Stomach (tissue), 9 donors: ENCODE measurements around the gene TBC1D5. TPM values are rescaled to one million over a fixed set of nuclear protein-coding genes. Genes with fewer than 3 reads are reported as not detected.

Source experiments
- DNase-seq, 2 donors: peaks; one replicate each; pipeline versions ENCODE4 v3.0.0 to v3.0.0-alpha.2; 2013 to 2019
- H3K27ac ChIP-seq, 5 donors: fragments of 200-600 bp in 4 of 5; sonication (generic) in 4 of 5; one replicate each; pipeline ENCODE4 v1.5.1; 2013 to 2019; ENCODE audit warnings: mild to moderate bottlenecking in 1 of 5, moderate library complexity in 1 of 5
- H3K27me3 ChIP-seq, 3 donors: fragments of 200-600 bp; sonication (generic); one replicate each; pipeline ENCODE4 v1.5.1; 2017 to 2019; ENCODE audit warnings: mixed run types in 1 of 3
- H3K36me3 ChIP-seq, 4 donors: fragments of 200-600 bp; sonication (generic); 1 replicate in 3 of 4; 2 replicates in 1 of 4; pipeline ENCODE4 v1.5.1; 2016 to 2019
- H3K4me1 ChIP-seq, 4 donors: fragments of 200-600 bp; sonication (generic); one replicate each; pipeline ENCODE4 v1.5.1; 2016 to 2019
- H3K4me3 ChIP-seq, 4 donors: fragments of 200-600 bp; sonication (generic) in 3 of 4; one replicate each; pipeline ENCODE4 v1.5.1; 2016 to 2019; ENCODE audit warnings: mild to moderate bottlenecking in 1 of 4
- H3K9me3 ChIP-seq, 4 donors: fragments of 200-600 bp; sonication (generic); one replicate each; pipeline ENCODE4 v1.5.1; 2016 to 2019
- CTCF ChIP-seq, 7 experiments: fragments of 450-650 bp in 4 of 7; fragments of 200-600 bp in 3 of 7; sonication (generic) in 3 of 7; IDR thresholded peaks; one replicate each; pipeline ENCODE4 v1.5.1; 2016 to 2019; ENCODE audit warnings: antibody characterized with exemption in 7 of 7, control low read depth in 2 of 7, mild to moderate bottlenecking in 1 of 7
- EP300 ChIP-seq: sonication (generic); formaldehyde crosslinking; IDR thresholded peaks from one replicate; pipeline ENCODE4 v1.6.1; 2017; ENCODE audit warnings: antibody characterized with exemption
- POLR2A ChIP-seq, 4 donors: fragments of 450-650 bp; IDR thresholded peaks; one replicate each; pipeline ENCODE4 v1.6.1; 2016; ENCODE audit warnings: antibody characterized with exemption in 4 of 4, control low read depth in 2 of 4, mild to moderate bottlenecking in 1 of 4, moderate library complexity in 1 of 4
- POLR2AphosphoS5 ChIP-seq, 3 donors: sonication (generic); formaldehyde crosslinking; IDR thresholded peaks; one replicate each; pipeline ENCODE4 v1.6.1; 2016; ENCODE audit warnings: antibody characterized with exemption in 3 of 3
- WGBS, 5 donors: extraction: QIAGEN DNeasy Blood & Tissue Kit in 3 of 5; methylation state at CpG; one replicate each; pipeline versions ENCODE4 v1.1.5 to v1.1.7; 2013 to 2018; 5-methylcytosine and 5-hydroxymethylcytosine counted together
- intact Hi-C: fragments of 100-400 bp; cut with DNase I; formaldehyde crosslinking; loops from one replicate; pipeline ENCODE4 v1.15.1; 2023; ENCODE audit warnings: low total_unique reads
- polyA plus RNA-seq, 3 donors: library from polyadenylated mRNA; stranded (reverse); fragments of 200-250 nt; gene quantifications; one replicate each; pipeline ENCODE4 v1.2.3, GENCODE V29; 2013
- total RNA-seq, 5 donors: library from RNA; depleted of rRNA; stranded (reverse); fragments of >200 nt; gene quantifications; one replicate each; pipeline versions ENCODE4 v1.1.0 to v1.2.3, GENCODE V29; 2014 to 2016
- donor health status: healthy with polysubstance abuse.
- donor health status: Bipolar disorder and iron deficiency.
- donor health status: healthy.

TBC1D5 gene
- total and polyA plus RNA-seq, 8 donors, result 4.7 to 75.1 (median 32.0) TPM

- intact Hi-C loops, result no loop called here
- TF ChIP-seq EP300, result no peak
Observed at GRCh38 chr3:17204049-17204650, 538.3 kb downstream of the TBC1D5 start.

GRCh38 chr3:17201538-17201937 is 540.9 kb downstream of the TBC1D5 start:
- no peak overlapping the region for H3K4me3 ChIP-seq
- intact Hi-C loops, result no loop called here
- no peaks in the 10 kb centered on the region for H3K27me3 ChIP-seq
- 93 to 100% (median 95%) methylated on average over 2 of the region's 2 CpGs for WGBS, 5 donors
- peaks cover 6 to 32% (median 20%) of the 10 kb centered on the region in 4 donors for H3K36me3 ChIP-seq
- H3K27ac ChIP-seq, result no peak overlapping the region
- DNase-seq, result no peak
- H3K9me3 ChIP-seq, result peaks cover 3 to 14% (median 11%) of the 10 kb centered on the region in 4 donors
- no peak for TF ChIP-seq CTCF (IDR thresholded peaks at IDR 0.05)
- H3K4me1 ChIP-seq, result no peaks in the 10 kb centered on the region

More at GRCh38 chr3:17204049-17204650, 538.3 kb downstream of the TBC1D5 start:
- Histone ChIP-seq H3K4me3 (no peak overlapping the region), H3K27me3 (no peaks in the 10 kb centered on the region), H3K36me3 (peaks cover 6 to 32% (median 22%) of the 10 kb centered on the region in 4 donors), H3K4me1 (no peaks in the 10 kb centered on the region), H3K9me3 (peaks cover 3 to 14% (median 11%) of the 10 kb centered on the region in 4 donors), H3K27ac (no peak overlapping the region)
- 66 to 92% (median 85%) methylated on average over 3 of the region's 3 CpGs for WGBS, 5 donors
- DNase-seq, result no peak

- H3K4me1 ChIP-seq, result peaks cover 4 to 20% (median 14%) of the 10 kb centered on the region in 4 donors
- TF ChIP-seq POLR2A (IDR thresholded peaks at IDR 0.05), result no peak
- no peak for TF ChIP-seq EP300
- no peak for TF ChIP-seq CTCF (IDR thresholded peaks at IDR 0.05)
- no peak for TF ChIP-seq POLR2AphosphoS5 (IDR thresholded peaks at IDR 0.05)
- no peaks in the 10 kb centered on the region for H3K27me3 ChIP-seq
- no peaks in the 10 kb centered on the region for H3K9me3 ChIP-seq
- WGBS, 5 donors, result 29 to 60% (median 48%) methylated on average over 5 of the region's 5 CpGs
- intact Hi-C loops, result no loop called here
- DNase-seq, result peak in 1 of 2 donors; percentile 45
- no peak overlapping the region for H3K27ac ChIP-seq
- H3K4me3 ChIP-seq, result no peak overlapping the region
- H3K36me3 ChIP-seq, result no peaks in the 10 kb centered on the region
Observed at GRCh38 chr3:17195856-17196604, 546.4 kb downstream of the TBC1D5 start.

GRCh38 chr3:17195192-17195611 is 547.2 kb downstream of the TBC1D5 start:
- TF ChIP-seq POLR2AphosphoS5 (IDR thresholded peaks at IDR 0.05), result no peak
- no peak for TF ChIP-seq CTCF (IDR thresholded peaks at IDR 0.05)
- no peak for TF ChIP-seq EP300
- TF ChIP-seq POLR2A (IDR thresholded peaks at IDR 0.05), result no peak
- intact Hi-C loops, result no loop called here
- peaks cover 0 to 5% (median 0%) of the 10 kb centered on the region in 4 donors for H3K36me3 ChIP-seq
- DNase-seq, result peak in 1 of 2 donors; percentile 42
- H3K4me1 ChIP-seq, result peaks cover 4 to 20% (median 14%) of the 10 kb centered on the region in 4 donors
- no peak overlapping the region for H3K4me3 ChIP-seq
- 19 to 34% (median 24%) methylated on average over 3 of the region's 3 CpGs for WGBS, 5 donors
- H3K27me3 ChIP-seq, result no peaks in the 10 kb centered on the region
- no peaks in the 10 kb centered on the region for H3K9me3 ChIP-seq
- H3K27ac ChIP-seq, result peak overlapping the region in 1 of 5 donors; percentile 42
